NCI-H2107 (cell line): ENCODE data around the gene NUP62.
A peak's percentile ranks its signal among the peaks of the same experiment; 100 is the strongest.
"Not testable (repeated sequence)": the region's sequence is repeated elsewhere in the genome, so short reads cannot be mapped to it uniquely, and the experiment has no call there.

ENCODE experiments used
- DNase-seq: peaks from one replicate; lab custom pipeline; 2025; lab: John Stamatoyannopoulos, UW

NUP62 gene

DNA sequence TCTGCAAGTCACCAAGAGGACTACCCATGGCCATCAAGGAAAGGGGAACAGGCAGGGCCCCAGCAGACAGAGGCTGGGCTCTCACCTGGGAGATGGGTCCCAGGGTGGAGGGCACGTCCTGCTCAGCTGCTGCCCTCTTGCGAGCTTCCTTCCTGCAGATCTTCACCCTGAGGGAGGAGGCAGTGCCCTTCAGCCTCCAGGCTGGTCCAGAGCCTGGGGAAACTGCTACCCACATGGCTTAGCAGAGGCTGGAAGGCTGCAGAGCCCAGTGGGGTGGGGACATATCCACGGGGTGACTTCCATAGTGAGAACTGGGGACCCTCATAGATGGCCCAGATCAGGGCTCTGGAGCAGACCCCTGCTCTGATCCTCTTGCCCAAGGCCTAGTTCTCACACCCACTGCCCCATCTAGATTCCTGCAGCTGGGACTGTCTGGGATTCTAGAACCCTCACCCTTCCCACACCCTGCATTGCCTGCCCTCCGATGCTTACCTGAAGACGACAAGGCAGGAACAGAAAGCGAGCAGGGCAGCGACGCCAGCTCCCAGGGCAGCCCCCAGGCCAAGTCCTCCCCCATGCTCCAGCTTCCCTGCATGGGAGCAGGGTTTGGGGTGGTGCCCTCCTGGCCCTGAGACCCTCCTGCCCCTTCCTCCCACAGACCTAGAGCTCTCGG is 22.6 kb upstream of the NUP62 start:
- DNase-seq, result no peak

DNA sequence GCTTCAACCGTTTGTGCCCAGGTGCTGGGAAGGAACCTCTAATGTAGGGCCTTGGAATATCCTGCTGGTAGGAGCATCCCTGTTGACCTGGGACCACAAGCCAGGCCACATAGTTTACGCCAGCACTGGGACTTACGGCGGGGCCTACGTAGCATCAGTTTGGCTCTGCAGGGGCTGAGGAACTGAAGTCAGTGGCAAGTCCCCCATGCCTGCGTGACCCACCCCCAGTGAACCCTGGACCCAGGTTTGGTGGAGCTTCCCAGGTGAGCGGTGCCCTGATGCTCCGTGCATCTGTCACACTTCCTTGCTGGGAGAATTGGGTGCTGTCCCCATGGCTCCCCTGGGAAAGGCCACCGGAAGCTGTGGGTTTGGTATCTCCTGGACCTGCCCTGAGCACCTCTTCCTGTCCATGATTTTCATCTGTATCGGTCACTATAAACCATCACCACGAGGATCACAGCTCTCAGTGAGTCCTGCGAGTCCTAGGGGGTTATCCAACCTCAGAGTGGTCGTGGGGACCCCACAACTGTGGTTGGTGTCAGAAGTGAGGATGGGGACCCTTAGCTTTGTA is 21.7 kb upstream of the NUP62 start:
- no peak for DNase-seq

DNA sequence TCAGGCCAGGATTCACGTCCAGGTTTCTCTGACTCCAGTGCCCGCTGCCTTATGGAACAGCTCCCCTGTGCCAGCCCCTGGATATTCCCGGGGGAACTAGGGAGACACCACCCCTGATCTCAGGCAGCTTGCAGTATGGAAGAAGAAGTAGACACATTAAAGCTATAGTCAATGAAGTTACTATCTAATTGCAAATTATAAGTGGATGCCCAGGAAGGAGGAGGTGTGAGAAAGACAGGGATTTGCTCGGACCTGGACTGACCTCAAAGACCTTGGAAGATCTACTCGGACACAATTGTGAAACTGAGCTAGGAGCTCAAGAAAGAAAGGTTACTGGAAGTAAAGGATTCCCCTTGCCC is 21.3 kb upstream of the NUP62 start:
- no peak for DNase-seq

DNA sequence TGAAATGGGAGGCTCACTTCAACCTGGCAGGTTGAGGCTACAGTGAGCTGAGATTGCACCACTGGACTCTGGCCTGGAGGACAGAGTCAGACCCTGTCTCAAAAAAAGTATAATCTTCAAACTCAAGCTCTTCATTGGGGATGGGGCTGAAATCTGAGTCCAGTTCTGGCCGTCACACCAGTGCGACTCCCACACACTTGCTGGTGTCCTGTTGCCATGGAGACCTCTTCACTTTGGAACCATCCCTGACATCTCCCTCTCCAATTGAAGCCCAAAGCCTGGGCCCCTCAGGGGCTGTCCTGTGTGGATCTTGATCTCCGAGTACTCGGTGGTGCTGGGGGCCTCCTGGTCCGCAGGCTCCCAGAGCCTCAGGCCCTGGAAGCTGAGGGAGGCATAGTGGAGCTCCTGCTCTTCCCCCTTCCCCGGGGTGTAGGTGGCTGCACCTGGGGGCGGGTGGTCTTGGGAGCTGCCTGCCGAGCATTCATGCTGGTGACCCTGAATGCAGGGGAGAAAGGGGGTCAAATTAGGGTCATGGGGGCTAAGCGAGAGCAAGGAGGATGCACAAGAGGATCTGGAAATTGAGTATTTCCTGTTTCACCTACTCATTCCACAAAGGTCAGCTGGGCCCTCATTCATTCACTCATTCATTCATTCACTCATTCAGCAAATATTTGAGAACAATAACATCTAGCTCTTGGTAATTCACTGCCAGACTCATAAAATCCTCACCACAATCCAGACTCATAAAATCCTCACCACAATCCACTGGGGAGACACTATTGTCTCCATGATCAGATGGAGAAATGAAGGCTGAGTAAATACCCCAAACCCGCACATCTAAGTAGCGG is 20.7 kb upstream of the NUP62 start:
- DNase-seq, result no peak

DNA sequence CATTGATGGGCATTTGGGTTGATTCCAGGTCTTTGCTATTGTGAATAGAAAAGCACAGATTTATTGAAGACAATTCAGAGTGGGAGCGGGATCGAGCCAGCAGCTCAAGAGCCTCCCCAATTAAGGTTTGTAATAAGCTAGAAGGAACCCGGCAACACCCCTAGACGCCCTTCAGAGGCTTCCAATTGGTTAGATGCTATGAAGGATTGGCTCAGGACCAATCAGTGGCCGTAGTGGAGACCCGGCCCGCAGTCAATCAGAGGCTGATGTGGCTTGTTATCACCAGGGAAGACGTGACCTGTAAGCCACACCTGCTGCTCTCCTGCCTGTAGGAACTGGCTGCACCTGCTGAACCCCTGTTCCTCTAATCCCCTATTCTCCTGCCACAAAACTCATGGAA is 17.1 kb upstream of the NUP62 start:
- no peak for DNase-seq

DNA sequence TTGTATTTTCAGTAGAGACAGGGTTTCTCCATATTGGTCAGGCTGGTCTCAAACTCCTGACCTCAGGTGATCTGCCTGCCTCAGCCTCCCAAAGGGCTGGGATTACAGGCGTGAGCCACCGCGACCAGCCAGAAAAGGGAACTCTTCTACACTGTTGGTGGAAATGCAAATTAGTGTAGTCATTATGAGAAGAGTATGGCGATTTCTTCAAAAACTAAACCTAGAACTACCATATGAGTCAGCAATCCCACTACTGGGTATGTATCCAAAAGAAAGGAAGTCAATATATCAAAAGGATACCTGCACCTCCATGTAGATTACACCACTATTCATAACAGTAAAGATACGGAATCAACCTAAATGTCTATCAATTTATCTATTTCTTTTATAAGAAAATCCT is 15.3 kb upstream of the NUP62 start:
- DNase-seq, result not testable (repeated sequence)

DNA sequence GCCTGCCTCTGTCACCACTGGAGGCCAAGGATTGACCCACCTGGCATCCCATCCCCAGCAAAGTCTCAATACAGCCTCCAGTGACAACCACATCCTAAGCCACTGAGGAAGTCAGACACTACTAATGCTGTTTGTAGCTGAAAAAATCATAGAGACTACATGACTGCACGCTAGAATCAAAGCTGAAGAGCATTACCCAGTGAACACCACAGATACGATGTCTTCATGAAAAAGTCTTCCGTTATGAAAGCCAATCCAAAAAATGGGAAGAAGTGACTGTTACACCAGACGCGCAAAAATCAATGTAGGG is 11.1 kb upstream of the NUP62 start:
- DNase-seq, result no peak

DNA sequence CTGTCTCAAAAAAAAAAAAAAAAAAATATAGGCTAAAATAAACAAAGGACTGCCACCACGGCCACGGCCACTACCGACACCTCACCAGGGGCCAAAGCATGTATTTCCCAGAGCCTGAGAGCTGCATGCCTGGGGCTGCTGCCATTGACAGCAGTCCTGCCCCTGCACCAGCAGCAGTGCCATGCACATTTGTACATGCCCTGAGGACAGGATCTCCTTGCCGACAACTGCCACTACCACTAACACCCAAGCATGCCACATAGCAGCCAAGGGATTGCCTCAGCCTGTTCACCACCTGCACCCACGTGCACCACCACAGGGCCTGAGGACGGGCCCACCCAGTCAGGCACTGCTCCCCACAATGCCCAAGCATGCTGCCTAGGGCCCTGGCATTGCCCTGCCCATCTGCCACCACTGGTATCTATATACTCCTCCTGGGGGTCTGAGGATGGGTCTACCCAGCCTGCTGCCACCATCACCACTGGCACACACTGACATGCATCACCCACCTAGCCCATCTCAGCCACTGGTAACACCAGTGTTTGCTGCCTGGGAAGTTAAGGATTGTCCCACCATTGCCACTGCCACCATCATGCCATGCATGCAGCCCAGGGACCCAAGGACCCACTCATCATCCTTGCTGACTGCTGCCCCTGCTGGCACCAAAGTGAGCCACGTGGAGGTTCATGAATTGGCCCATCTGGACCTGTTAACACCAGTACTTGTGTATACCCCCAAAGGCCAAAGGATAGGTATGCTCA is 10.6 kb upstream of the NUP62 start:
- DNase-seq, result no peak

DNA sequence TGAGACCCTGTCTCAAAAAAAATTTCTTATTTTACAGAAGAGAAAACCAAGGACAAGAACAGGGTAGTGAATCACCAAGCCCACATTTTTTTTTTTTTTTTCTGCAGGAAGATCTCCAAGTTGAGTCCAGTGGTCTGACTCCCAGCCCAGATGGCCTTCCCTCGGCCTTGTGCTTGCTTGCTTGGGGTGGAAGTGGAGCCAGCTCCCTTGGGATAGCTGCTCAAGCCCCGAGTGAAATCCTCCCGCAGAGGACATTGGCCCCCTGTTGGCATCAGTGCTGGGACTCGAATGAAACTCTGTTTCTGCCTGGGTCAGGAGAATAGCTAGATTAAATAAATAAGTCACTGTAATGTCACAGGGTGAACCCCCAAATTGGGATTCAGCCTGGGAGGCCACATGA is 9.4 kb upstream of the NUP62 start:
- no peak for DNase-seq

DNA sequence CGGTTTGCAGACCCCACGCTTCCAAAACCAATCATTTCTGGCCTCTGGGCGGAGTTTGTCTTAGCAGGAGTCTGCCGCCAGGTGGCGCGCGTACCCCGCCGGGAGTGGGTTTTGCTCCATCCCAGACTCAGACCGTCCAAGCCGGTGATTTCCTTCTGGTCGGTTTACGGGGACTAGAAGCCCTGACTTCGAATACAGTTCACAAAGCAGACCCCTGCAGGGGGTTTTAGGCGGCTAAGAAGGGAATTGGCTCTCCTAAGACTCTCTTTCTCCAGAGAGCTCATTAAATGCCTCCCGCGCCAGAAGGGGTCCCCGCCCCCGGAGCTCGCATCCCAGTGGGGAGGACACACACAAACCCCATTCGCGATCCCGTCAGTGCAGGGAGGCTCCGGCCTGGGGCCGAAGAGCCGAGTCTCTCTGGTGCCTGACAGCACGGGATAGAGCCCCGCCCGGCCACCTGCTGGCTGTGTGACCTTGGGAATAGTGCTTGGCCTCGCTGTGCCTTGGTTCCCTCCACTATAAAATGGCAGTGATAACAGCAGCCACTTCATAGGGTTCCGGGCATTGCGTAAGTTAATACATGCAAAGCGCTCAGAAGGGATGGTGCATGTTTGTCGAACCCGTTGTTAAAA is 8.6 kb upstream of the NUP62 start:
- peak; percentile 75 for DNase-seq

DNA sequence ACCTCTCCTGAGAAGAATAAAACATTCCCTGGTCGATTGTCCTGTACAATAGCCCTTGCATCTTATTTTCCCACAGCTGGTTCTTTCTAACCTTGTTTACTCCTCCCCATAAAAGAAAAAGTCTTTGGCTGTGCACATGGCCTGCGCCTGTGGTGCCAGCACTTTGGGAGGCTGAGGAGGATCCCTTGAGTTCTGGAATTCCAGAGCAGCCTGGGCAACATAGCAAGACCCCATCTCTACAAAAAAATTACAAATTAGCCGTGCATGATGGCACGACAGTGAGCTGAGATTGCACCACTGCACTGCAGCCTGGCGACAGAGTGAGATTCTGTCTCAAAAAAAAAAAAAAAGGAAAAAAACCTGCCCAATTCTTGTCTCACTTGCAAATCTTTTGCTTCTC is 7.2 kb upstream of the NUP62 start:
- no peak for DNase-seq

DNA sequence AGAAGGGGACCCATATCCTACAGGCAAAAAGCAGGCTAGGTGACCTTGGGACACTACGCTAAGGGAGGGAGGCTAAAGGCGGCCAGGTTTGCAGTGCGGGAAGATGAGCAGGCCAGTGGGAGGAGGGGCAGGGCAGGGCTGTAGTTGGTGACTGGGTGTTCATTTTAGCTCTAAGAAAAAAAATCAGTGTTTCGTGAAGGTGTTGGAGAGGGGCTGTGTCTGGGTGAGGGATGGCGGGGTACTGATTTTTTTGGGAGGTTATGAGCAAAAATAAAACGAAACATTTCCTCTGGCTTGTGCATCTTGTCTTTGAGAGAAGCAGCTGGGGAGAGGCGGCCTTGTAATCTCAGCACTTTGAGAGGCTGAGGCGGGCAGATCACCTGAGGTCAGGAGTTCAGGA is 4.3 kb upstream of the NUP62 start:
- DNase-seq, result no peak

DNA sequence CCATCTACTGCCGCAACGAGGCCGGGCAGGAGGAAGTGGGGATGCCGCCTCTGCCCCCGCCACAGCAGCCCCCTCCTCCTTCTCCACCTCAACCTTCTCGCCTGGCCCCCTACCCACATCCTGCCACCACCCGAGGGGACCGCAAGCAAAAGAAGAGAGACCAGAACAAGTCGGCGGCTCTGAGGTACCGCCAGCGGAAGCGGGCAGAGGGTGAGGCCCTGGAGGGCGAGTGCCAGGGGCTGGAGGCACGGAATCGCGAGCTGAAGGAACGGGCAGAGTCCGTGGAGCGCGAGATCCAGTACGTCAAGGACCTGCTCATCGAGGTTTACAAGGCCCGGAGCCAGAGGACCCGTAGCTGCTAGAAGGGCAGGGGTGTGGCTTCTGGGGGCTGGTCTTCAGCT is 3.4 kb upstream of the NUP62 start:
- no peak for DNase-seq

DNA sequence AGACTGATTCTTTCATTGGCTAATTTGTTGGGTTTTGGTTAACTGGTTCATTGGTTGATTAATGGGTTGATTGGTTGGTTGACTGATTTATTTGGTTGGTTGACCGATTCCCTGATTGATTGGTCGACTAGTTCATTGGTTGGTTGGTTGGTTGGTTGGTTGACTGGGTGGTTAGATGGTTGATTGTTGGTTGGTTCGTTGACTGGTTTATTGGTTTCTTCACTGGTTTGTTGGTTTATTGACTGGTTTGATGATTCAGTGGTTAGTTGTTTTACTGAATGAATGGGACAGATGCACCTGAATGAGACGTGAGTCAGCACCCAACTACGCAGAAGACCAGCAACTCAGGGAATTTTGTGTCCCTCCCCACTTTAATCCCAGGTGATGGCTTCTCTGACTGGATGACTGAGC is 2.7 kb upstream of the NUP62 start:
- no peak for DNase-seq

DNA sequence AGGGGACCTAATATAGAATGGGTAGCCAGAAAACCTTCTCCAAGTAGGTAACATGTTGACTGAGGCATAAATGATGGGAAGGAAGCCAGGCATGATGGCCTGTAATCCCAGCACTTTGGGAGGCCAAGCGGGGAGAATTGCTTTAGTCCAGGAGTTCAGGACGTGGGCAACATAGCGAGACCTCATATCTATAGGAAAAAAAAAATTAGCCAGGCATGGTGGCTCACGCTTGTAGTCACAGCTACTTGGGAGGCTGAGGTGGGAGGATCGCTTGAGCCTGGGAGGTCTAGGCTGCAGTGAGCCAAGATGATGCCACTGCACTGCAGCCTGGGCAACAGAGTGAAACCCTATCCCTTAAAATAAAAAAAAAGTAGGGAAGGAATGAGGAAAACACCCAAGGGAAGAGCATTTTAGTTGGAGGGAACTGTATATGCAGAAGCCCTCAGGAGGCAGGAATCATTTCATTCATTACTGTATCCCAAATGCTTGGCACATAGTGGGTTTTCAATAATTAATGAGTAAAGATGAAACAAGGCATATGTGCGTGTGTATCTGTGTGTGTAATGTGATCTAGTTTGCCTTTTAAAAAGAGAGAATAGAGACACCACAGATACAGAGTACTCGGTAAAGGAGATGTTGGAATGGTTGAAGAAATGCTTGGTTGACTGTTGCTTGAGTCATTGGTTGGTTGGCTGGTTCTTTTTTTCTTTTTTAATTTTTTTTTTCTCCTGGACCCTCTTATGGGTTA is 2.2 kb upstream of the NUP62 start:
- DNase-seq, result no peak

DNA sequence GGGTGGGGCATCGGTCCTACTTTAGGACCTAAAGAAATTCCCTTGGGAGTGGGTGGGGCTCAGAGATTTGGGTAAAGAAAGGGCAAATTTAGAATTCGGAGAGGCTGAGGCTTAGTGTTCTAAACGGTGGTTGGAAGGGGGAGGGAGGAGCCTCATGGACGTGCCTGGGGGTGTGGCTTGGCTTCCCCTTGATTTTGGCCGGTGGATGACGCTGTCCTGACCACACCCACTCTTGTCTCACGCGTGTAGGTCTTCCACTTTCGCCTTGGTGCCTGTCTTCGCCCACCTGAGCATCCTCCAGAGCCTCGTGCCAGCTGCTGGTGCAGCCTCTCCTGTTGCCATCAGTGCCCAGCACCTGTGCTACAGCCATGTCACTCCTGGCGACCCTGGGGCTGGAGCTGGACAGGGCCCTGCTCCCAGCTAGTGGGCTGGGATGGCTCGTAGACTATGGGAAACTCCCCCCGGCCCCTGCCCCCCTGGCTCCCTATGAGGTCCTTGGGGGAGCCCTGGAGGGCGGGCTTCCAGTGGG is 1.2 kb upstream of the NUP62 start:
- DNase-seq, result no peak

DNA sequence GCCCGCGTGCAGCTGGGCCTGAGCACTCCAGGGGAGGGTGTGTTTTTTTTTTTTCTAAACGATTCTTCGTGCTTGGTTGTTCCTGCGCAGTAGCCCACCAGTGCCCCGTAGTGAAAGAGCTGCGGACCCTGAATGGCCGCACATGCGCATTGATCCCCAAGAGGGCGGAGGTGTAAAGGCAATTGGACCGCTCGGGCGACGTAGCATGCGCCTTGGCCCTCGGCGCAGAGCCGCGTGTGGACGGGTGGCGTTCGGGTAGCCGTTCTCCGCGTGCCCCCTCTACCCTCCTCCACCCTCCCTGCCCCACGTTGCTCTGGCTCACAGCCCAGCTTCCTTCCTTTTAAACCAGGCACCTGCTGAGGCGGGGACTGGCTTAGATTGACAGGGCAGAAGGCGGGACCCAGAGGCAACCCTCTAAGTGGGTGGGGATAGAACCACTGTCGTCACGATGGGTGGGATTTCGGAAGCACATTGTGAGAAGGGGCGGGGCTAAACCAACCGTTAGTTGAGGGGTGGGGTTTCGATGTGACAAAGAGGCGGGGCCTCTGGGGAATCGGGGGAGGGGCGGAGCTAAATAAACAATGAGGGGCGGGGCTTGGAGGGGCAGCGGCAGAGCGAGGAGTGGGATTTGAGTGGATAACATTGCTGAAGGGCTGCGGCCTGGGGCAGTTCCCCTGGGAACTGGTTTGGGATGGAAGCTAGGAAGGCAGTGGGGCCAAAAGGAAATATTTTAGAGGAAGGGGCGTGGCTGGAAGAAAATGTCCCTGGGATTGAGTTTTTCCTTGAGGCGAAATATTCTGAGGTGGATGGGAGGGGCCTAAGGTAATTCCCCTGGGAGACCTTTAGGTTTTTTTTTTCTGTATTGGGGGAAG is 543 bp upstream of the NUP62 start:
- peak; percentile 81 for DNase-seq

DNA sequence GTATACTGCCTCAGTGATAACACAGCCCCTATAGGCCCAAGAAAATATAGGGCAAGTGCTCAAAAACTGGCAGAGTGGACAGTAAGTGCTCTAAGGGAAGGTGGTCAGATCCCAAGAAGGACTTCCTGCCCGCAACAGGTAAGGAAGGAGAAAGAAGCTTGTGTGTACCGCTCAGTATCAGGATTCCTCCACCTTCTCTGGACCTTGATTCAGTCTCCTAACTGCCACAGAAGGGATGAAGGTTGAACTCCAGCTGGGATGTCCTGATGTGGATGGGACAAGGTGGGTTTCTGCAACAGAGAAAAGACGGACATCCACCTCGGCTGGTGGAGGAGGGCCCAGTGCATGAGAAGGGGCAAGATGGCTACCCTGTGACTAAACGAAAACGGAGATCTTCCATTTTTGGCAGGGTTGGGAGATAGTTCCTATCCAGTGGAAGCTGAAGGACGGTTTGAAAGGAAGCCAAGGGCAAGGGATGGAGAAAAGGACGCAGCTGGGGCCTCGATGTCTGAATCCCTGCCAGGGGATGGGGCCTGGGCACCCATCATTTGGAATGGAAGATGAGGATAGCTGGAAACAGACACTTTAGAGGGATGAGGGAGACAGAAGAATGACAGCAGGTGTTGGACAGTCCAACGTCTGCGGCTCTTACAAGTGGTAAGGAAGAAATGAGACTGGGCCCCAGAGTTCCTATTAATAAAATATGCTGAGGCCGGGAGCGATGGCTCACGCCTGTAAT is 1.6 kb downstream of the NUP62 start:
- DNase-seq, result no peak

DNA sequence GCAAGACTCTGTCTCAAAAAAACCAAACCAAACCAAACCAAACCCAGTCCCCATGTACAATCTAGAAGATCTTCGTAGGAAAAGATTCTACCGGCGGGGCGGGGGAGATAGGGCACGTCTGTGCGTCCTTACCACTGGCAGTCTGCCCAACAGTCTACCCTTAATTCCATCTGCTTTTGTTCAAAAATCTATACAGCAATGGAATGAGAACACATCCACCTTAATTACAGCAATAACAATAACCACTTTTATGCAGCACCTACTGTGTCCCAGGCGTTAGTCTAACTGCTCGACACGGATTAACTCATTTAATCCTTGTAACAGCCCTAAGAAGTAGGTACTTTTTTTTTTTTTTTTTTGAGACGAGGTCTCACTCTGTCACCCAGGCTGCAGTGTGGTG is 2.8 kb downstream of the NUP62 start:
- no peak for DNase-seq

DNA sequence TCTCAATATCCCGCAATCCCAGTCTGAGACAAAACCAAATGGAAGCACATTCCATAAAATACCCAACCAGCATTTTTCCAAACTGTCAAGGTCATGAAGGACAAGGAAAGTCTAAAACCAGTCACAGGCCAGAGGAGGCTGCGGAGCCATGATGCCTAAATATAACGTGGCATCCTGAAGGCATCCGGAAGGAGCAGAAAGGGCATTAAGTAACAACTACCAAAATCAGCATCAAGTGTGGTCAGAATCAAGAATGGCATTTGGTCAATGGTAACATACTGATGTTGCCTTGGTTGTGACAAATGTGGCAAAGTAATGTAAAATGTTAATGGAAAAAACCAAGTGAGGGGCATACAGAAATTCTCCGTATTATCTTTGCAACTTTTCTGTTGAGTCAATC is 3.8 kb downstream of the NUP62 start:
- DNase-seq, result no peak
